Stimulated activated CD4-positive, alpha-beta T cell treated with anti-CD3 and anti-CD28 coated beads, Interleukin-12 subunit alpha, Interleukin-12 subunit beta, amount 100 ng/mL, for 24 hours (primary cell): ENCODE measurements around the gene ITGAL.

Experiments
- DNase-seq, 2 experiments: peaks; one replicate each; pipeline ENCODE4 v3.0.0-alpha.2; 2020; ENCODE audit warnings: low read depth in 2 of 2

The ITGAL gene

DNA sequence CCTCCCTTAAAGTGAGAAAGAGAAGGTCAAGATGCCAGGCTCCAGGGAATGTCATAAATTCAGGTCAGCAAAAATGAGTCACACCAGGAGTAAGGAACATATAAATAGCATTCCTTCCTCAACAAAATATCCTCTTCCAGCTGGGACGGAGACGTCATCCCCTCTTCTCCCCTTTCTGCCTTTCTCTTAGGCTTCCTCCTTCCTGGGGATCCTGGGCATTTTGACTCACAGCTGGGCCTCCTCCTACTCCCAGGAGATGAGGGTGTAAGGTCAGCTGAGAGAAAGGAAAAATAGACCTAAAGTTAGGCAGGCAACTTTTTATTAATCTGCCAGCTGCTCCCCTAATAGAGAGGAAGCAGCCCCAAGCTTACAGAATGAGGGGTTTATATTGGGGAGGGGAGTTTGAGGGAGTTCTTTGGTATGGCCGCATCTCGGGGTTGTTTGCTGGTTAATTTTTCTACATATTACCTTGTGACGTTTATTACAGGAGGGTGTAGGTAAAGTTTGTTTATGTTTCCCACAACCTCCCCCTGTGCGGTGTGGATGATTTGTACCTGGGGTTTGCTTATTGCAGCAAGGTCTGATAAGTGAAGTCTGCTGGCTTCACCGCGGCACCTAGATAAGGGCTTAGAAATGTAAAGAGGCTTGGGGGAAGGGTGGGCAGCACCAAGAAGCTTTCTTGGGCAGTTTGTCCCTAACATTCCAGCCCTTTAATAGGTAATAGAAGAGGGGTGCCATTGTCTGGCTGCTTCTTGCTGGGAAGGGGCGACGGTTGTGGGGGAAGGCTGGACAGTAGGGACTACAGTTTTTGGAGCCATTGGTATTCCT lies 69.2 kb downstream of the ITGAL start:
- DNase-seq, result no peak

DNA sequence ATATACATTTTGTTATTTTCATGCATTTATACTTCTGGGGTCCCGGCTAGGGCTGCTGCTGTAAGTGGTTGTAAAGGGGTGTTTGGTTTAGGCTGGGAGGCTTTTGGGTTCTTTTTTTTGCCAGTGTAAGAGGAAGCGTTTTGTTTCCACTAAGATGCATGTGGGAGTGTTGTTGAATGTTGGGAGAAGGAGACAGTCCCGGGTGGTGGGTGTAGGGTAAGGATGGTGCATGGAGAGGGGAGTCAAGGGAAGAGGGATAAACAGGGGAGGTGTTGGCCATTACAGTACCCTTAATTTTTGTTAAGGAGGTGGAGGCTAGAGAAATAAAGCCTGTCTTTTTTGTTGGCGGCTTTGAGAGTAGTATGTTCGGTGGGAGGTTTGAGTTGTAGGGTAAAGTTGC lies 70.5 kb downstream of the ITGAL start:
- no peak for DNase-seq

DNA sequence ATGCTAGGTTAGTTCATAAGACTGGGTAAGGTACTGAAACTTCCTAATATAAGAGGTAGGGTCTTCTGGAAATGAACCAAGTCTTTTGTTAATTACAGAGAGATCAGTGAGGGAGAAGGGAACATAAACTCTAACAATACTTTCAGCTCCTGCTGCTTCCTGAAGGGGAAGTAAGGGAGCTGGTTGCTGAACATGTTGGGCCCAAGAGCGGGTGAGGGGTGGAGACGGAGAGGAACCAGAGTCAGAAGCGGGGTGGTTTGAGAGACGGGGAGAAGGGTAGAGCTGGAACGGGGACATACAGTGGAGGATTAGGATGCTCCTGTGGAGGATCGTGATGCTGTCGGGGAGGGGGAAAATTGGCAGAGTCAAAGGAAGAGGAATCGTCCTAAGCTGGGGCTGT lies 73.6 kb downstream of the ITGAL start:
- DNase-seq, result no peak

DNA sequence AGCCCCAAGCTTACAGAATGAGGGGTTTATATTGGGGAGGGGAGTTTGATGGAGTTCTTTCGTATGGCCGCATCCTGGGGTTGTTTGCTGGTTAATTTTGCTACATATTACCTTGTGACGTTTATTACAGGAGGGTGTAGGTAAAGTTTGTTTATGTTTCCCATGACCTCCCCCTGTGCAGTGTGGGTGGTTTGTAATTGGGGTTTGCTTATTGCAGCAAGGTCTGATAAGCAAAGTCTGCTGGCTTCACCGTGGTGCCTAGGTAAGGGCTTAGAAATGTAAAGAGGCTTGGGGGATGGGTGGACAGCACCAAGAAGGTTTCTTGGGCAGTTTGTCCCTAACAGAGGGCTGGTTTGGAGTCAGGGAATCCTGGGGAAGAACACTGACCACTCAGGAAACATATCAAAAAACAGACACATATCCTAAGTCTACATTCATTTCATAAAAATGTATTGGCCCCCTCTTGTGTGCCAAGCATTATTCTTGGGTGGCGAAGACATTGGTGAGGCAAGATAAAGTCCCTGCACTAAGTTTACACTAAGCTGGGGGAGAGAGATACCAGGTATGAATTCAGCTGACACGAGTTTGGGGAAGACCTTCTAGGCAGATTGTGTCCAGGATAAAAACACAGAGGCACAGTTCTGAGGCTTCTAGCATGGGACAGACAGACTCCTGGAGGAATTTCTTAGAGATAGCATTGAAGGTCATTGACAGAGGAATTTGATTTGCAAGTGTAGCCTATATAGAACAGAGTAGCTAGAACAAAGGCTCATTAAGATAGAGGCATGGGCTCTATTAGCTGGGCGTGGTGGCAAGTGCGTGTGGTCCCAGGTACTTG lies 76.1 kb downstream of the ITGAL start:
- no peak for DNase-seq

DNA sequence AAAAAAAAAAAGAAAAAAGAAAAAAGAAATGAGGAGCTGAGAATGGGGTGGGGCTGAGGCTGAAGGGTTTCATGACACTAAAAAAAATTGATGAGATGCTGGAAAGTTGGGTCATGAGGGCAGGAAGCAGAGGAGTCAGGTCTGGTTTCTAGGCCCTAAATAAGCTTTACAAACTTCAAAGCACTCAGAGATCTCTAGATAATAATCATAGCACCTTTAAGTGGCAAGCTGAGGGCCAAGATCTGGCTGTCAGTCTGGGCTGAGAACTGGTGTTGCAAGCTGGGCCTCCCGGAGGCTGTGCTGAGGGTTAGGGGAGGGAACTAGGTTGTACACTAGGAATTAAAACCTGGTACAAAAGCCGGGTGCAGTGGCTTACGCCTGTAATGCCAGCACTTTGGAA lies 79.2 kb downstream of the ITGAL start:
- DNase-seq, result peak; percentile 18 to 54

DNA sequence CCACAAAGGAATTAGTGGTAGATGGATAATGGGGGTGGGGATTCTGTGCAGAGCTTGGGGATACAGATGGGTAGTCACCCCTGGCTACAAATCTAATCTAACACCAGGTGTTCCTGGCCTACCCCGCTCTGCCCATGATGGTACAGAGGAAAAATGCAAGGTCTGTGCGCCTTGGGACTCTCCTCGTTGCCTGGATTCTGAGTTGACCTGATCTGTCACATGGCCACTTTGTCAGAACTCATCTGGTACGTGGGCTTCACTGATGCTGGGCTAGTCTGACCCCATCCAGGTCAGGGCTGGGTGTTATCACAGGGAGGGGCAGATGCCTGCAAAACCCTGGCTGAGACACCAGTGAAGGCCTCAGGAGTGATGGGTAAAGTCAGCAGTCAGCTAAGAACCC lies 80.4 kb downstream of the ITGAL start:
- DNase-seq, result no peak

DNA sequence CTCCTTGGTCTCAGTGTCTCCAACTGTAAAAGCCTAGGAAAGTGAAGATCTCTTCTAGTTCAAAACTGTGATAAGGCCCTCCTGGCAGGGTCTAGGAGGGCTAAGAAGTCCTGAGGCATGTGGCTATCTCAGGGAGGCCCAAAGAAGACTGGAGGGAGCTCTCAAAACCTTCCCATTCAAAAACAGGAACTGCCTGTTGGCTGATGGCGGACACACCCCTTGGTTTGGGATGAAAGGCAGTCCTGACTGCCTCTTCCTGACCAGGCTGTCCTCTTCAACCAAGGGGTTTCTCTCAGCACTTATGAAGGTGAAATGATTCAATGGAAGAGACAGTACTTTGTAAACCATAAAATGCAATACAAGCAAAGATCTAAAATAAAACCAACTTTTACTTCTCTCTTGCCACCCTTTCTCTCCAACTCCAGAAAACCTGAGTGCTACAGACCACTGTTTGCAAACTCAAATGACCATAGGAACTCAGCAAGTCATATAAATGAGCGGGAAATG lies 80.9 kb downstream of the ITGAL start:
- no peak for DNase-seq

DNA sequence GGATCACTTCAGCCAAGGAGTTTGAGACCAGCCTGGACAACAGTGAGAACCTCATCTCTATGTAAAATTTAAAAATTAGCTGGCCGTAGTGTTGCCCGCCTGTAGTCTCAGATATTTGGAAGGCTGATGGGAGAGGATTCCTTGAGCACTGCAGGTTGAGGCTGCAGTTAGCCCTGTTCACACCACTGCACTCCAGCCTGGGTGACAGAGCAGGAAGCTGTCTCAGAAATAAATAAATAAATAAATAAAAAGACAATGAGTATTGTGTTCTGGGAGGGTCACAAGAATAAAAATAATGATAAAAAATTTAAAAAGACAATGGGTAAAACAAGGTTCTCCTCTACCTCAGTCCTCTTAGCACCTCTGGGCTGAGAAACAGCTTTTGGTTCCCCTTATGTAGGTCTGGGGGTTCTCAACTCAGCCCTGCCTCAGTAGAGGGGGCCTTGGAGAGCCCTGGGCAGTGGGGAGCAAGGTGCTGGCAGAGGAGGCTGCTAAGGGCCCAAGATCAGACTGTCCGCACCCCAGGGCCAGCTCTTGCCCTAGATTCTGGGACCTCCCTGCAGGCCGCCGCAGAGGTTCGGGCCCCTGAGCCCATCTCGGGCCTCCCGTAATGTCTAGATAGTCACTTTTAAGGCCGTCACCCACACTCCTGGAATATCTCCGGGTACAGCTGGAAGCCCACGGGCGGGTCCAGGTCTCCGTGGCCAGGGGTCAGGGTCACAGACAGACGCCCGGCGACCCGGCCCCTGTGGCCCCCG lies 82.2 kb downstream of the ITGAL start:
- no peak for DNase-seq

DNA sequence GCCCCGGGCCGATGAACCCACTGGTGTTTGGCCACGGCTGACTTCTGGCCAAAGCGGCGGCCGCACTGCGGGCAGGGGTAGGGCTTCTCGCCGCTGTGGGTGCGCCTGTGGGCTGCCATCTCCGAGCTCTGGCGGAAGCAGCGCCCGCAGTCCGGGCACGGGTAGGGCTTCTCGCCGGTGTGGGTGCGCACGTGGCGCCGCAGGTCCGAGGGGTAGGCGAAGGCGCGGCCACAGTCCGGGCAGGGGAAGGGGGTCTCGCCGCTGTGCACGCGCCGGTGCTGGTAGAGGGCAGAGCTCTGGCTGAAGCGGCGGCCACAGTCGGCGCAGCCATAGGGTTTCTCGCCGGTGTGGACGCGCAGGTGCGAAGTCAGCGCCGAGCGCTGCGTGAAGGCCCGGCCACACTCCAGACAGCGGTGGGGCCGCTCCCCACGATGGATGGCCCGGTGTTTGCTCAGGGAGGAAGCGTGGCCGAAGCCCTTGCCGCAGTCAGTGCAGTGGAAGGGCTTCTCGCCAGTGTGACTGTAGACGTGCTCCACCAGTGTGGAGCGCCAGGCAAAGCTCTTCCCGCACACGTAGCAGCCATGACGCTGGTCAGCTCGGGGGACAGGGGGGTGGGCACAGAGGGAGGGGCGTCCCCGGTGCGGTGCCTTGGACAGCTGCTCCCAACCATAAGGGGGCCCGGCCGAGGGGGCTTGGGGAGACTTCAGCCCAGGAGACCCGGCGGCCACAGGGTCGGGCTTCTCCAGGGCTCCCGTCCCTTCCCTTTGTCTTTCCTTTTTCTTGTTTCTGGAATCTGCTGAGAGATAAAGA lies 83.0 kb downstream of the ITGAL start:
- no peak for DNase-seq

DNA sequence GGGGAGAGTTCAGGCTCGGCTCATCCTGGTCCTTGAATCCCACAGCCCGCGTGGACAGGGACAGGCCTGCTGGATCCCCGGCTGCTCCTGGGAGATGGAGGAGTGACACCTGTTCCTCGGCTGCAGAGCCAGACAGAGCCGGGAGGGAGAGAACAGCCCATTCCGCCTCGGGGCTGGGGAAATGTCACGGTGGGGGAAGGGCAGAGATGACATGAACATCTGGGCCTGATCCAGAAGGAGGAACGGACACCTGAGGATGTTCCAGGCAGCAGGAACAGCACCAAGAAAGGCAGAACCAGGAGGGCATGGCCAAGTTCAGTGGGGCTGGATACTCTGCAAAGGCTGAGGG lies 83.6 kb downstream of the ITGAL start:
- DNase-seq, result no peak

DNA sequence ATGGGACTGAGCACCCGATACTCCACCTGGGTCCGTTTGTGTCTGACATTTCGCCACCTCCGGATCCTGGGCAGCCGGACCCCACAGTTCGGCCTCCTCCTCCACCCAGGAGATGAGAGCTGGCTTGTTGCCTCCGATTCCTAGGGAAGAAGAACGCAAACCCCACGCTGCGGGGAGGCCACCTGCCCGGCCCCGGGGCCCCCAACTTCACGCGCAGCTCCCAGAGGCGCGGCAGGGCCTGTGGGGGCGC lies 85.1 kb downstream of the ITGAL start:
- DNase-seq, result no peak

DNA sequence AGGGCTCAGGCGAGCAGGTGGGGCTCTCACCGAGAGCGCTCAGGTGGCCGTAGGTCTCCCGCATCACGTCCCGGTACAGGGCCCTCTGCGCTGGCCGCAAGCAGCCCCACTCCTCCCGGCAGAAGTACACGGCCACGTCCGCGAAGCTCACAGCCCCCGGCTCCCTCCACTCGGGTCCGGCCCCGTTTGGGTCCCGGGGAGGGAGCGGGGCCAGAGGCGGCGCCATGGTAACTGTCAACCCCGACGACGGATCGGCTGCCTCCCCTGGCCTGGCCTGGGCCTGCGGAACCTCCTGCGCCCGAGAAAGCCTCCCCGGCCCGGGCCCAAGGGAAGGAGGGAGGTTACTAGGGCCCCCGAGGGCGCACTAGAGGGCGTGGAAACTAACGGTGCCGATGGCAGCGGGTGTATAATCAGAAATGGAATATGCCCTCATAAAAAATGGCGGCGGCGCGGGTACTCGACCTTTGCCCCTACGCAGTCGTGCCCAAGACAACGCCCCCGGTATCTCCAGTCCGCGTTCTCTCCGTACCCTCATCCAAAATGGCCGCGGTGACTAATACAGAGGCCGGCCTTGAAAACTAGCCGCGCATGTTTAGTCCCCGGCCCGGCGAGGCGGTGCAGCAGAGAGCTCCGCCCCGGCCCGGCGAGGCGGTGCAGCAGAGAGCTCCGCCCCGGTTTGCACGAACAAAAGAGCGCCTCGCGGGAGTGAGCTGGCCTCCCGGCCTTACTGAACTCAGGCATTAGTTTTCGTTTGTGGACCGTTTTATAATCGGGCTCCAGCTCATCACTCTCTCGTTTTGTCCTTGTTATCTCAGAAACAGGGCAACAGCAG lies 85.6 kb downstream of the ITGAL start, which contains the start of gene ZNF764:
Gene ZNF764 (minus strand): TSS at position 418 of the 832 bp plus-strand sequence. CDS start 192 bp downstream, at position 226.
- DNase-seq, result peak; percentile 94 to 95

DNA sequence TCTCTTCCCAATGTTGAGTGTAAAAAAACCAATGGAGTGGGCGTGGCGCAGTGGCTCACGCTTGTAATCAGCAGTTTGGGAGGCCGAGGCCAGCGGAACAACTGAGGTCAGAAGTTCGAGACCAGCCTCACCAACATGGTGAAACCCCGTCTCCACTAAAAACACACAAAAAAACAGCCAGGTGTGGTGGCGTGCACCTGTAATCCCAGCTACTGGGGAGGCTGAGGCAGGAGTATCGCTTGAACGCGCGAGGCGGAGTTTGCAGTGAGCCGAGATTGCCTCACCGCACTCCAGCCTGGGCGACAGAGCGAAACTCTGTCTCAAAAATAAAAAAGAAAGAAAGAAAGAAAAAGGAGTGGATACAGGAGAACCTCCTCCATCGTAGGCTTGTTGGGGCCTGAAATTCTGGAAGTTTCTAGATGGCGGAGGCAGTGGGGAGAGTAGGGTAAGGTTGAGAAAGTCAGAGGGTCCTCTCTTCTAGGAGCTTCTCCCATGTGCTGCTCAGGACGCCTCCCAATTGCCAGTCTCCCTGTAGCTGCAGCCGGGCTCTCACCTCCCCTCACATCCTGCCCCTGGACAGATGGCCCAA lies 86.3 kb downstream of the ITGAL start:
- no peak for DNase-seq

DNA sequence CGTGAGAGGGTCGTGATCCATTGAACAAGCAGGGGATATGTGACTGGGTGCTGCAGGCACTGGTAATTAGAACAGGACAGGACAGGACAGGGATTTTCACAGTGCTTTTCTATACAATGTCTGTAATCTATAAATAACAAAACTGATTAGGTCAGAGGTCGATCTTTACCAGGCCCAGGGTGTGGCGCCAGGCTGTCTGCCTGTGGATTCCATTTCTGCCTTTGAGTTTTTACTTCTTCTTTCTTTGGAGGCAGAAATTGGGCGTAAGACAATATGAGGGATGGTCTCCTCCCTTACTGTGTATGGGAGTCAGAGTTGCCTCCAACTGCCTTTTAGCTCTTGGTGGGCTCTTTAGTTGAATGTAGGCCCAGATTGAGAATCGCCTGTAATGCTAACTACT lies 87.1 kb downstream of the ITGAL start:
- no peak for DNase-seq

DNA sequence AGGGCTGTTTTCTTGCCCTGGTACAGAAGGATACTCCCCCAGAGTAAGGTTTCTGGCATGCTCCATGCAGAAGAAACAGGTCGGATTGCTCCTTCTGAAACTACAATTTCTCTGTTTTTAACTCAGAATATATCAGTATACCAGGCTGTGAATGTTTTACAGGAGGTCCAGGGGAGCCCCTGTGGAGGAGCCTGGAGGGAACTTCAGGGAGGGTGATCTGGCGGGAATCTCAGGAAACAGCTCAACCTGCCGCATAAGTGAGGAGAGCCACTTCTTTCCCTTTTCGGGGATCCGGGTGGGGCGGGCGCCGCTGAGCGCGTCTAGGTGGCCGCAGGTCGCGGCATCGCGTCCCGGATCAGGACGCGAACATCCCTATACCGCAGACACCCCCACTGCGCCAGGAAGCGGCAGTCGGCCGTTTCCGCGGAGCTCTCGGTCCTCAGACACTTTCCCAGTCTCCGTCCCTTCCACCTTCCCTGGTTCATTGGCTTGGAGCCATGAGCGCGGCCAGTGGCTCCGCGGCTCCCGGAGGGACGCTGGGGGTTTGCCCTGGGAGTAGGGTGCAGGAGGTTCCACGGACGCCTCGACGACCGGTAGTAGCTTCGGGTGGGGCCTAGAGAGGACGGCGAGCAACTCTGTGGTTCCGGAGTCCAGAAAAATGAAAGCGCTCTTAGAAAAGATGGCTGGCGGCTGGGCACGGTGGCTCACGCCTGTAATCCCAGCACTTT lies 88.7 kb downstream of the ITGAL start:
- DNase-seq, result no peak

DNA sequence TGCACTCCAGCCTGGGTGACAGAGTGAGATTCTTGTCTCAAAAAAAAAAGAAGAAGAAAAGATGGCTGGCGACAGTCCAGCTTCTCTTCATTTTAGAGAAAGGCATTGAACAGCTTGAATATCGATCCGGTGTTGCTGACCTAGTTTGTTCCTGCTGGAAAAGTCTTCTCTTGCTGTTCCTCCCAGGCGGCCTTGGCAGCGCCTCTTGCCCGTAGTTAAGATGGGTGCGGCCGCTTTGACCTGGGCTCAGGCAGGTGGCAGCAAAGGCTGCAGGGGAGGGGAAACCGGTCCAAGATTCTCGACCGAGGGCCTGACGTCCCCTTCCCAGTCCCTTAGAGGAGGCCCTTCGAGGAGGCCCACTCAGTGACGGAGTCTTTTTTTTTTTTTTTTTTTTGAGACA lies 89.5 kb downstream of the ITGAL start:
- DNase-seq, result no peak

DNA sequence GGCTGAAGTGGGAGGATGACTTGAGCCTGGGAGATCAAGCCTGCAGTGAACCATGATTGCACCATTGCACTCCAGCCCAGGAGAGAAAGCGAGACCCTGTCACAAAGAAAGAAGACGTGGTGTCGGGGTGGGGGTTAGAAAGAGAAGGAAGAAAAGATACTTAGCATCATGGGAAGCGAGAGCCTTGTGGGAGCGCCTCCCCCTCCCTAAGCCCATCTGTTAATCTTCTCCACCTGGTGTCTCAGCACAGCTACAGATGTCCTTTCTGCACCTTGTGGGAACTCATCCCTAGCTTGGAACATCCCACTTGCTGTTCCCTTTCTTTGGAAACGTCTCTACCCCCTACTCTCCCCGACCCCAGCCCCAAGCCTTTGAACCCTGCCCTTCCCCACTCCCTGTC lies 93.0 kb downstream of the ITGAL start:
- DNase-seq, result no peak

DNA sequence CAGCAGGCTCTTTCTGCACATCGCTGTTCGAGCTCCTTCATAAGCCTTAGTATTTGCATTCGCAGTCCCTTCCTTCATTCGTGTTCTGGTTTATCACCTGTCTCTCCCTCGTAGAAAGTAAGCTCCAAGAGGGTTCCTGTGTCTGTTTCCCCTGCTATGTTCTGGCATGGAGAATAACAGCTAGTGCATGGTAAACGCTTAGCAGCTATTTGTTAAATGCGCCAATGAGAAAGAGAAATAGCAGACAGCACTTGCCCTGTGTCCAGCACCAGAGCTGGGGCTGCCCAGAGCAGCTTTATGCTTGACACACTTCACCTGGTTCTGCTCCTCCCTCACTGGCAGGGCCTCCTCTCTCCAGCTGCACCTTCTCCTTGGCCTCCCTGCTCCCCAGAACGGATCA lies 93.4 kb downstream of the ITGAL start:
- no peak for DNase-seq

DNA sequence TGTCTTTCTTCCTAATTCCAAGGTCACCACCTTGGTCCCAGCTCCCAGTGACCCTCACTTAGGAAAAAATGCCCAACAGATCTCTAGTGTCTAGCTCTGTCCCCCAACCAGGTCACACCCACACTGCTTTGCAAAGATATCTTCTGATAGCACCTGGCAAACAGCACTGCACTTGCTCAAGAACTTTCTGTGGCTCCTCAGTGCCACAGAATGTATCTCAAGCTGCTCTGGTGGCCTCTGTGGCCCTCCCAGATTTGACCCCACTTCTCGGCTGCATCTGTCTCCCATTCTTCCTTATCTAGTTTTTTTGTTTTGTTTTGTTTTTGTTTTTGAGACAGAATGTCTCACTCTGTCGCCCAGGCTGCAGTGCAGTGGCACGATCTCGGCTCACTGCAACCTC lies 94.0 kb downstream of the ITGAL start:
- no peak for DNase-seq
